ENCODE results near the gene KRTAP1-5.

DNA sequence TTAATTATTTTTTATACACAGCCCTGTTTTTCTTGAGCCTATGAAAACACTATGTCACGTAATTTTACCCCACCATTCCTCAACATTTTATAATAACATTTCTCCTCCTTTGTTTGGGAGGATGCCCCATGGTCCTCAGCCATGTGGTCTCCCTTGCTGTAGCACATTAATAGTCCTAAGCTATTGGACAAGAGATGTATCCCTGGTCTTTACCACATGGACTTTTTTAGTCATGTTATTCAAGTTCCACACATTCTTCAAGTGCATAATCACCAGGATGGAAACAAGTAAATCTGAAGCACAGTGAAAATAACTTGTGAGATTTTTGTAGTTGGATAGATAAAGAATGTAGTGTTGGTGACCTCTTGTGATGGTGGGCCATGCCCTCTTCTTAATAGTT, 35.0 kb upstream of the KRTAP1-5 start:
- TF ChIP-seq SUZ12 (IDR thresholded peaks at IDR 0.05), result no peak
- TF ChIP-seq LEF1 (IDR thresholded peaks at IDR 0.05; ENCODE audit: borderline replicate concordance), result no peak
- TF ChIP-seq FOXA1 (IDR thresholded peaks at IDR 0.05), result no peak
- TF ChIP-seq ARNT (IDR thresholded peaks at IDR 0.05), result no peak
- TF ChIP-seq FOXM1 (IDR thresholded peaks at IDR 0.05; ENCODE audit: borderline replicate concordance), result no peak
- no peak for TF ChIP-seq SP1 (IDR thresholded peaks at IDR 0.05)
- no peak for TF ChIP-seq TARDBP (IDR thresholded peaks at IDR 0.05)
- no peak for TF ChIP-seq ZNF384 (IDR thresholded peaks at IDR 0.05)
- TF ChIP-seq FOXK2 (IDR thresholded peaks at IDR 0.05), result no peak

All from HEK293T (cell line).